NK-92 treated with Interleukin-12 subunit alpha and Interleukin-12 subunit beta, amount 100 ng/mL, for 24 hours (cell line): ENCODE results near the gene EPN2.
"Not testable (repeated sequence)": the region's sequence is repeated elsewhere in the genome, so short reads cannot be mapped to it uniquely, and the experiment has no call there.

Experiments
- DNase-seq: peaks from one replicate; lab custom pipeline; 2025; lab: John Stamatoyannopoulos, UW

Gene EPN2

DNA sequence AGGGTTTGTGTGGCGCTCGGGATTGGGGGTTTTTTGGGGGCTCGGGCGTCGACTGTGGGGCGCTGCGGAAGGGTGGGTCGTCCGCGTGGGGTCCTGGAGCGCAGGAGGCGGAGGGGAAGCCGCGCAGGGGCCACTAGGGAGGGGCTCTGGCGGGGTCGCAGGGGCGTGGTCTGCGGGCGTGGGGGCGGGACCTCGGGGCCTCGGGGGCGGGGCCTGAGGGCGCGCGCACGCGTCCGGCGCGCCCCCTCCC lies at the start of gene EPN2:
Gene EPN2 (plus strand): TSS at position 228 of the 250 bp plus-strand sequence. CDS start 45,754 bp downstream, outside the sequence.
- not testable (repeated sequence) for DNase-seq

DNA sequence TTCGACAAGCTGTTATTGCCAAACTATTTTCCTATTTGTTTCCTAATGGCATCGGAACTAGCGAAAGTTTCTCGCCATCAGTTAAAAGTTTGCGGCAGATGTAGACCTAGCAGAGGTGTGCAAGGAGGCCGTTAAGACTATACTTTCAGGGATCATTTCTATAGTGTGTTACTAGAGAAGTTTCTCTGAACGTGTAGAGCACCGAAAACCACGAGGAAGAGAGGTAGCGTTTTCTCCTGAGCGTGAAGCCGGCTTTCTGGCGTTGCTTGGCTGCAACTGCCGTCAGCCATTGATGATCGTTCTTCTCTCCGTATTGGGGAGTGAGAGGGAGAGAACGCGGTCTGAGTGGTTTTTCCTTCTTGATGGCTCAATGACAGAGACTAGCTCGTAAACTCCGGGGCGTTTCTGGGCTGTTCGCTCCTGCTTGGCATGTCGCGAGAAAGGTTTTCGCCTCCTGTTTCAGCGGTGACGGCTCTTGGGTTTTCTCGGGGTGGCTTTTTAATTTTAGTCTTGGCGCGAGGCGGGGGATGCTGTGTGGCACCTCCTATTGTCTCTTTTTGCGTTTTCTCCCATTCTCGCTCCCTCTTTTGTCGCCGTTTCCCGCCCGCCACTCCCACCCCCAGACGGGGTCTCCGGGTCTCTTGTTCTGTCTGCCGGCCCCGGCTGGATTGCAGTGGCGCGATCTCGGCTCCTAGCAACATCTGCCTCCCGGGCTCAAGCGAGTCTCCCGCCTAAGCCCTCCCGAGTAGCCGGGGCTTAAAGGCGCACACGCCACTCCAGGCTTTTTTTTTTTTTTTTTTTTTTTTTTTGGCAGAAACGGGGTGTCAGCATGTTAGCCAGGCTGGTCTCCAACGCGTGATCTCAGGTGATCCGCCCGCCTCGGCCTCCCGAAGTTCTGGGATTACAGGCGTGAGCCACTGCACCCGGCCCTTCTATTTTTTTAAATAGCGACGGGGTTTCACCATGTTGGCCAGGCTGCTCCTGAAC lies 49.0 kb upstream of the EPN2 start:
- DNase-seq: not testable (repeated sequence)

DNA sequence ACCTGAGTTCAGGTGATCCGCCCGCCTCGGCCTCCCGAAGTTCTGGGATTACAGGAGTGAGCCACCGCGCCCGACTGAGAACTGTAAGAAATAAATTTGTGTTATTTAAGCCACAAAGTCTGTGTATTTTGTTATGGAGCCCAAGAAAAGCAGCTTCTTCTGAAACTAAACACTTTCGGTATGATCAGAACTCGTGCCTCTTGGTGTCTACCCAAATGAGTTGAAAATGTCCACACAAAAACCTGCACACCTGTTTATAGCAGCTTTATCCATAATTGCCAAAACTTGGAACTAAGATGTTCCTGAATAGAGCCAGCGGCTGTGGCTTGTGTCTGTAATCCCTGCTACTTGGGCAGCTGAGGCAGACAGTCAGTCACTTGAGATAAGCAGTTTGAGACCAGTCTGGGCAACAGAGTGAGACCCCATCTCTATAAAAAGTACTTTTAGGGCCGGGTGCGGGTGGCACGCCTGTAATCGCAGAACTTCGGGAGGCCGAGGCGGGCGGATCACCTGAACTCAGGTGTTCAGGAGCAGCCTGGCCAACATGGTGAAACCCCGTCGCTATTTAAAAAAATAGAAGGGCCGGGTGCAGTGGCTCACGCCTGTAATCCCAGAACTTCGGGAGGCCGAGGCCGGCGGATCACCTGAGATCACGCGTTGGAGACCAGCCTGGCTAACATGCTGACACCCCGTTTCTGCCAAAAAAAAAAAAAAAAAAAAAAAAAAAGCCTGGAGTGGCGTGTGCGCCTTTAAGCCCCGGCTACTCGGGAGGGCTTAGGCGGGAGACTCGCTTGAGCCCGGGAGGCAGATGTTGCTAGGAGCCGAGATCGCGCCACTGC lies 48.1 kb upstream of the EPN2 start:
- not testable (repeated sequence) for DNase-seq

DNA sequence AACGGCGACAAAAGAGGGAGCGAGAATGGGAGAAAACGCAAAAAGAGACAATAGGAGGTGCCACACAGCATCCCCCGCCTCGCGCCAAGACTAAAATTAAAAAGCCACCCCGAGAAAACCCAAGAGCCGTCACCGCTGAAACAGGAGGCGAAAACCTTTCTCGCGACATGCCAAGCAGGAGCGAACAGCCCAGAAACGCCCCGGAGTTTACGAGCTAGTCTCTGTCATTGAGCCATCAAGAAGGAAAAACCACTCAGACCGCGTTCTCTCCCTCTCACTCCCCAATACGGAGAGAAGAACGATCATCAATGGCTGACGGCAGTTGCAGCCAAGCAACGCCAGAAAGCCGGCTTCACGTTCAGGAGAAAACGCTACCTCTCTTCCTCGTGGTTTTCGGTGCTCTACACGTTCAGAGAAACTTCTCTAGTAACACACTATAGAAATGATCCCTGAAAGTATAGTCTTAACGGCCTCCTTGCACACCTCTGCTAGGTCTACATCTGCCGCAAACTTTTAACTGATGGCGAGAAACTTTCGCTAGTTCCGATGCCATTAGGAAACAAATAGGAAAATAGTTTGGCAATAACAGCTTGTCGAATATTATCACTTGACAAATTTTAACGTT lies 47.3 kb upstream of the EPN2 start:
- not testable (repeated sequence) for DNase-seq

DNA sequence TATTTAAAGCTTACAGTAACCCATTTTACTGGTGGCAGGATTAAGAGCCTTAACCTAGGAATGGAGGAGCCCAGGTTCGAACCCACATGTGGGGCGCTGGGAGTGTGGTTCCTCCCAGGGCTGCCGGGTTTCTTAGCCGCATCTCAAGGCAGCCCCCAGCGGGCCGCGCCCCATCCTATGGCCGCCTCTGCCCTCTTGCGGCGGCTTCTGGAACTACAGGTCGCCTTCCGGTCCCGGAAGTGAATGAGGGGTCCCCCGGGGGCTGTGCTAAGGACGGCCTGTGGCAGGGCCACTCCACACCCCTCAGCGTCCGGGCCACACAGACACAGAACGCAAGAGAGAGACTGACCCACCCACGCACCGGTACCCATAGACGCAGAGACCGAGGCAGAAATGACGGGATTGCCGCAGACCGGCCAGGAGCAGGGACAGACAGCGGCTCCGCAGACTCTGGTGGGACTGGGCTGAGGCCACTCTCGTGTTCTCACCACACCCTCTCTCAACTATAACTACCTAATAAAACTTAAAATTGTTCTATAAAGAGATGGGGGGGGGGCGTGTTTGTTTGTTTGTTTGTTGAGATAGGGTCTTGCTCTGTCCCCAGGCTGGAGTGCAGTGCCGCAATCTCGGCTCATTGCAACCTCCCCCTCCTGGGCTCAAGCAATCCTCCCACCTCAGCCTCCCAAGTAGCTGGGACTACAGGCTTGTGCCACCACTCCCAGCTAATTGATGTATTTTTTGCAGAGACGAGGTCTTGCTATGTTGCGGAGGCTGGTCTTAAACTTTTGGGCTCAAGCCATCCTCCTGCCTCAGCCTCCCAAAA lies 40.6 kb upstream of the EPN2 start:
- not testable (repeated sequence) for DNase-seq

DNA sequence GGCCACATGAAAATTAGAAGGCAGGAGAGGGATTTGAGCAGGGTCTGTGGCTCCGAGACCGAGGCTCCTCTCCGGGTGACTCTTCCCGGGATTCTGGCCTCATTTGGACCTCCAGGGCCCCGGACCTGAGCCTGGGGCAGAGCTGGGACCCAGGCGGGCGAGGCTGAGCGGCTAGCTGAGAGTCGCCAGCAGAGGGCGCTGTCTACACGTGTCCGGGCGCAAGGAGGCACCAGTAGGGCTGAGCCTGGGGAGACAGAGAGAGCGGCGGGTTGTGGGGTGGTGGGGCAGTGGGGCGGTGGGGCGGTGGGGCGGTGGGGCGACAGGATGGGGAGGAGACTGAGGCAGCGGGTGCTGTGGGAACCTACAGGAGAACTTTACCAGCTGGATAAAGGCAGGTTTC lies 34.7 kb upstream of the EPN2 start:
- not testable (repeated sequence) for DNase-seq

DNA sequence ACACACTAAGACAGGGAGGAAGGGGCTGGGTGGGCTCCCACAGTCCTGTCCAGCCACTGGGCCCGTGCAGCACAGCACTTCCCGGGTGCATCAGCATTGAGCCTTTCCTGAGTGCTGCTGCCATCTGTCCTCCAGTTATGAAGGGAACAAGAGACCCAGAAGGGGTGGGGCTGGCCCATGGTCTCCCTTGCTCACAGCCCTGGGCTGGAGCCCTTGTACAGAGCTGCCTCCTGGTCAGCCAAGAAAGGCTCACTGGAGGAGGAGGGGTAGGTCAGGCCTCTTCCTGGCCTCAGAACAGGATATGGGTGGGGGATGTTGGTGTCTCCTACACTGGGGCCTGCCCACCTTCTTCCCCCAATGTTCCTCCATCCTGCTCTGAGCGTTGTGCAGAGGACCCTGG lies 33.7 kb upstream of the EPN2 start:
- DNase-seq: not testable (repeated sequence)

DNA sequence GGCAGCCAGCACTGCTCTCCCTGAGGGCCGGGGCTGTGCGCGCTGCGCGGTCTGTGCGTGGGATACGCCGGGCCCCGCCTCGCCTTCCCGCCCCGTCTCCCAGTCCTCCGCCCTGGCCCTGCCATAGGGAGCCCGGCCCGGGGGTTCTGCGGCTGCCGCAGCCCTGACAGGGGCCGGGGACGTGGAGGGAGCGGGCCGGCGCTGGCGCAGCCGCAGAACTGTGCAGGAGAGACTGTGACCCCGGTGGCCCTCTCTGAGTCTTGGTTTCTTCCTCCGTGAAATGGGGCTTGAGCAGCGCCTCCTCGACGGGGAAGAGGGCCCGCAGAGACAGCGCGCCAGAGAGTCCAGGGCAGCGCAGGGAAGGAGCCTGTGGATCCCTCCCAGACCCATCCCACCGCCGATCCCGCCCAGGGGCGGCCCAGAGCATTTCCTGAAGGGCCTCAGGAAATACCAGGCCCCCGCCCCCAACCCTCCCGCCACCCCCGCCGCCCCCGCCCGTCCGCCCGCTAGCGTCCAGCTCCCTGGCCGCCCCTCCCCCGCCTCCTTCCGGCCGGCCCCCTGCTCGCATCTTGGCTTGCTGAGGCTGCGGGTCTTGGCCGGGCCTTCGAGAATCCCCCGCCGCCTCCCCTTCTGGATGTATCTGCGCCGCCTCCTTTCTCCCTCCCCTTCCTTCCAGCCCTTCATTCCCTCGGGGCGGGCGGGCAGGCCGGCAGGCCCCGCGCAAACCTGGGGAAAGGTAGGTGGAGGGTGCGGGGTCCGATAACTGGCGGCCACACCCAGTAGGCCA lies 21.9 kb upstream of the EPN2 start:
- DNase-seq: not testable (repeated sequence)

DNA sequence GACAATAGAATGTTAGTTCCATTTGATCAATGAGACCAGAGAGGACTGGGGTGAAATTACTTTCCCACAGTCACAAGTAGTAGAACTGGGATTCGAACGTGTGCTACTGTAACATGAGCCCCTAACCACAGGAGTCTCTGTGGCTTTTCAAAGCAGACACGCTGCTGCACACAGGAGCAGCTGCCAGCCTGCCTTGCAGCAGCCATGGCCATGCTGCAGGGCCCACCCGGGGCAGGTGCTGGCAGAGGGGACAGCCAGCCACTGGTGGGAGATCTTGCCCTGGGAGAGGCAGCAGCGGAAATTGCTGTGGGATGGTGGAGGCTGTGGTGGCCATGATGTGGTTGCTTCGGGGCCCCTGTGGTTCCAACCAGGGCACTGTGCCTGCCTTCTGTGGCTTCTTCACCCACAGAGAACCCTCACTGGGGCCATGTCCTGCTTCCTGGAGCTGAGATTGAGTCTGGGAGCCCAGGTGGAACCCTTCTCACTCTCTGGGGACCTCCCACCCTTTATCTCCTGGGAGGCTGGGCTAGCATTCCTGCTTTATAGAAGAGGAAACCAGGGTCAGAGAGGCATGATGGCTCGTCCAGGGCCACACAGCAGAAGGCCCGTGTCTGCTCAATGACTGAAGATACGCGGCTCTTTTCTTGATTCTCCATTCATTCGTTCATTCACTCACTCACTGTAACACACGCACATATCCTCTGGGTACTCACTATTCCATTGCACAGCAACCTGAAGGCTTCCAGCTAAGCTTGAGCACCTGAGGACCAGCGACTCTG lies 20.8 kb upstream of the EPN2 start:
- not testable (repeated sequence) for DNase-seq

DNA sequence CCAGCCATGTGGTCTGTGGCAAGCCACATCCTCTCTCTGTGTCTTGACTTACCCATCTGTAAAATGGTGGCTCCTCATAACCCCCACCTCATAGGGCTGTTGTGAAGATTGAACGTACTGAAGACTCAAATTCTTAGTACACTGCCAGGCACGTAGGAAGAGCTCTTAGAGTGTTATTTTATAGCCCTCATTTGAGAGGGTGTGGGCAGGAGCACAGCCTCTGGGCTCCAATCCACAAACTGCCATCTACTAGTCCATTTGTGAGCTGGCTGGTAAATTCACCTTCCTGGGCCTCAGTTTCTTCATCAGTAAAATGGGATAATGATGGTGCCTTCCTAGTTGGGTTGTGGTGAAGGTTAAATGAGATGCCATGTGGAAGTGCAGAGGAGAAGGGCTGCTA lies 18.3 kb upstream of the EPN2 start:
- not testable (repeated sequence) for DNase-seq

DNA sequence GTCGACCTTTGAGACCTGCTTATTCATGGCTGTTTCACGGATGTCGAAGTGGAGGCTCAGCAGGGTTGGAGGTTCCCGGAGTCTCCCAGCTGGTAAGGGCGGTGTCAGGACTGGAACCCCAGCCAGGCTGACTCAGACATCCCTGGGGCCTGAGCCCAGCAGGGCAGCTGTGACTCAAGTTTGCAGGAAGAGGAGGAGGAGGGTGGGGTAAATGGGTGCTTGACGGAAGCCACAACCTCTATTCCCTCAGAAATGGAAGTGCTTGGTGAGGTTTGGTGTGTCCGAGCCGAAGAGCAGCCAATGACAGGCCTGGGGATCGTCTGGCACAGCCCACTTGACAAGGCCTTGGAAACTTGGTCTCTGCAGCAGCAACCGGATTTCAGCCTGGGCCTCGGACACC lies 17.8 kb upstream of the EPN2 start:
- DNase-seq: not testable (repeated sequence)

DNA sequence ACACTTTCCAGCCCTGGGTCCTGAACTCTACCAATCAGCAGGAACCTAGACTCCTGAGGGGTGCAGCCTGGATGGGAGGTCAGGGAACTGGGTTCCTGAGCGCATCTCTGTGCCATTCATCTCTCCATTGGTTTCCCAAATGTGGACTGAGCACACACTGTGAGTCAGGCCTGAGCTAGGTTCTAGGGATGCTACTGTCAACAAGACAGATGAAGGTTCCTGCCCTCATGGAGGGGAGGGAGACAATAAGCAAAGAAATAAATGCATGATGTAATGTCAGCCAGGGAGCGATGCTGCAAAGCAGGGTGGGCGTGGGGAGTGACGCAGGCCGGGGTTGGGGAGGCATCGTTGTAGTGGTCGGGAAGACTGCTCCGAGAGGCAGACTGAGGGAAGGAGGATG lies 17.0 kb upstream of the EPN2 start:
- not testable (repeated sequence) for DNase-seq

DNA sequence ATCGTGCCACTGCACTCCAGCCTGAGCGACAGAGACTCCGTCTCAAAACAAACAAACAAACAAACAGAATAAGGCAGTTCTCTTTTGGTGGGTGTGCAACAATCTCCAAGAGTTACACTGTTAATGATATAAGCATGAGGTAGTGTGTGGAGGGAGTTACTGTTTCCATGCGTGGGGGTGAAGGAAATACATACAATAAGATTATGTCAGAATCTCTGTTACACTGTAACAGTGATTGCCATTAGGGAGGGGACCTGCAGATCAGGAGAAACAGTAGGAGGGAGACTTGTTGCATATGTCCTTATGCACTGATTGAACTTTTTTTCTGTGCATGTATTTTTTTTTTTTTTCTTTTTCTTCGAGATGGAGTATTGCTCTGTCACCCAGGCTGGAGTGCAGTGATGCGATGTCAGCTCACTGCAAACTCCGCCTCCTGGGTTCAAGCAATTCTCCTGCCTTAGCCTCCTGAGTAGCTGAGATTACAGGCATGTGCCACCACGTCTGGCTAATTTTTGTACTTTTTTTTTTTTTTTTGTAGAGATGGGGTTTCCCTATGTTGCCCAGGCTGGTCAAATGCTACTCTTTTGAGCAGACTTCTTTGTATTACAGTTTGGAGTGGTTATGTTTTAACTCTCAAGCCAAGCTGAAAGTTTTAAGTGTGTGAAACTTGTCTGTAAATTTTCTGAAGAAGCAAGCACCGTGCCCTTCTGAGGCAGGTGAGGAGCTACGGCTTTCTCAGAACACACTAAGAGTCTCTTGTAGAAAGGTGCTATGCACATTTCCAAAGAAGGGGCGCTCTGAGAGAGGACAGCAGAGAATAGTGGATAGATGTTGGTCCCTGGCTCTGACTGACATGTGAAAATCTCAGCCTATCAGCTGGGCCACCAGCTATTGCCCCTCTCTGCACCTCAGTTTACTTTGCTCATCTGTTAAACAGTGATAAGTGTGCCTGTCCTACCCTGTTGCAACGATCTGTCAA lies 10.3 kb upstream of the EPN2 start:
- not testable (repeated sequence) for DNase-seq

DNA sequence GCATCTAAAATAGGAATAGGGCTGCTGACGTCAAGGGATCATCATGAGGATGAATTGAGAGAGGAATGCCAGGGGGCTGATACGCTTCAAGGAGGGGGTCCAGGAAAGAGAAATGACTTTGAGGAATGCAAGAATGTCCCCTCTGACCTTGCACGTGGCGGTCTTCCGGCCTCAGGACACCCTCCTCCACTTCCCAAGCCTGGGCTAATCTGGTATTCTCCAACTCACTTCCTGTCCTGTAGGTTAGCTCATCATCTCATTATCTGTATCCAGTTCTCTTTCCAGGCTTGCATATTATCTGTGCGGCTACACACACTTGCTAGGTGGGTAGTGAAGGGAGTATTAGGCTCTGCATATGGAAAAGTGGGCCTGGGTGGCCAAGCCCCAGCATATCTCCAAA lies 2.5 kb upstream of the EPN2 start:
- DNase-seq: not testable (repeated sequence)

DNA sequence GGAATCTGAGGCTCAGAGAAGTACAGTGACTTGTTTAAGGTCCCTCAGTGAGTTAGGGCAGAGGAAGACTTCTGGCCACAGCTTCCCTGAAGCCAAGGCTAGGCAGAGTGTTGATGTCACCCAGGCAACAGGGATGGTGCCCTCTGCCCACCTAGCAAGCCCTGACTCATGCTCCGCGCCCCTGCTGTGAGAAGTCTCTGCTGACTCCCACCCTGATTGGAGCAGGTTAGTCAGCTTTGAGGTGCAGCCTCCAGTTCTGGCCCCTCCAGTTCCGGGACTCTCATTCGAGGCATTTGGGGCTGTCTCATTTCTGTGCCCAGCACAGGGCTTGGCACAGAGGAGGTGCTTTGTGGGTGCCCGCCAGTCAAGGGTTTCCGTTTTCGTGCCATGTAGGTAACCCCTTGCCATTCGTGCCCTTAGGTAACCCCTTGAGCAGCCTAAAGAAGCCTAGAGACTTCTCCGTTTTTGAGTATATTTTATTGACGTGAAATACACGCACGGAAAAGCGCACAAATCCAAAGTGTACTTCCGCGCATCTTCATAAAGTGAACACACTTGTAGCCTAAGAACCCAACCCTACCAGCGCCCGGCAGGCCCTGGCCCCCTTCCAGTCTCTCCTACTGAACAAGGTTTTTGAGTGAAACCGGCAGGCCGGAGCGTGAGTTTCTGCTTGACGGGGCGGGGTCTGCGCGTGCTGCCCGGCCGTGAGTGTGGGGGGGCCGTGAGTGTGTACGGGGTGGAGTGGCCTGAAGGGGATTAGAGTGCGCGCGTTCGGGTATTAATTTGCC lies 621 bp upstream of the EPN2 start:
- DNase-seq: not testable (repeated sequence)

DNA sequence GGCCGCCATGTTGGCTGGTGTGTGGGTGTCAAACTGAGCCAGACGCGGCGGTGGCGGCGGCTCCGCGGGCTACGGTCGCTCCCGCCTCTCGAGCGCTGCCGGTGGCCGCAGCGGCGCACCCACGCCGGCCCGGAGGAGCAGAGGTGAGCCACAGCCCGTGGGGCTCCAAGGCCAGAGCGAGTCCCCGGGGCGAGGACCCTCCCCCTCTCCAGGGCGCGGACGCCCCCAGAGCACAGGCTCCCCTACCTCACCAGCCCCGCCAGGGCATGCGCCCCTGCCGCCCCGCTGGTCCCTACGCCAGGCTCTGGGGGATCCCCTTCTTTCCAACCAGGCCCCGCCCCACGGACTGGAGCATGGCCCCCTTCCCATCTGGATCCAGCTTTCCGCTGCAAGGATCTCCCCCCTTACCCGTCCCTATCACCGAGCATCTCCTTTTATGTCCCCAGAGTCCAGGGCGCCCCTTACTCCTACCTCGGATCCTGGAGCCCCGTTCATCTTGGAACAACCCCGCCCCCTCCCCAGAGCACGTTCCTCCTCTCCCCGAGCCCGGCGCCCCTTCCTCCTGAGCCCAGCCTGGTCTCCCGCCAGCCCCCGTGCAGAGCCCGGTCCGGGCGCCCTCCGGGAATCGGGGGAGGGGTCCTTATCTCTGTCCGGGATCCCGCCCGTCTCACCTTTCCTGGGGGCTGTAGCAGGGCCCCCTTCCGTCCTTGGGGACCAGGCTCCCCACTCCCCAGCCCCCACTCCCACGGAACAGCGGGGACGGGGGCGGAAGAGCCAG lies 412 bp downstream of the EPN2 start:
- no peak for DNase-seq

DNA sequence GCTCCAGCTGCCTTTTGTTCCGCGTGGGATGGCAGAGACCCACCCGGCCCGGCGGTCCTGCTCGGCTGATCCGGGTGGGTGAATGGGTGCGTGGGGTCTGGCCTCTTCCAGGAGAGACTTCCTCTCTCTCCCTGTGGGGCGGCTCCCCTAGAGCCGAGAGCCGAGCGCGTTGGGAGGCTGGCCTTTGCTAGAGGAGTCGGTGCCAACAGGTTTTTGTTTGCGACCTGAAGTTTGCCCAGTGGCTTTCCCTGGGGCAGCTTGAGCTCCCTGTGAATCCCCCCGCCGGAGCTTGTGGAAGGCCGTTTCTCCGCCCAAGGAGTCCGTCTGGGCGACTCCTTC lies 970 bp downstream of the EPN2 start:
- DNase-seq: no peak
